Measurements from ENCODE around the gene FAM20C.
"Not testable (repeated sequence)": the region's sequence is repeated elsewhere in the genome, so short reads cannot be mapped to it uniquely, and the experiment has no call there.

Gene FAM20C

GRCh38 chr7:199483-200249 is 7.3 kb downstream of the FAM20C start:
- Mint-ChIP-seq H3K36me3 (ENCODE audit: low read depth) (no peaks in the 10 kb centered on the region), H3K4me1 (ENCODE audit: low read depth) (no peaks in the 10 kb centered on the region), H3K27ac (no peak overlapping the region), H3K9me3 (no peaks in the 10 kb centered on the region), H3K27me3 (ENCODE audit: low read depth) (peaks cover 8% of the 10 kb centered on the region), H3K4me3 (no peak overlapping the region)

GRCh38 chr7:200290-200689 is 7.9 kb downstream of the FAM20C start:
- Mint-ChIP-seq H3K9me3 (no peaks in the 10 kb centered on the region), H3K36me3 (ENCODE audit: low read depth) (no peaks in the 10 kb centered on the region), H3K27ac (no peak overlapping the region), H3K4me3 (no peak overlapping the region), H3K4me1 (ENCODE audit: low read depth) (no peaks in the 10 kb centered on the region), H3K27me3 (ENCODE audit: low read depth) (peaks cover 4% of the 10 kb centered on the region)

- H3K4me3 Mint-ChIP-seq = no peak overlapping the region
- H3K27ac Mint-ChIP-seq = no peak overlapping the region
- H3K4me1 Mint-ChIP-seq (ENCODE audit: low read depth) = no peaks in the 10 kb centered on the region
- H3K9me3 Mint-ChIP-seq = no peaks in the 10 kb centered on the region
- H3K36me3 Mint-ChIP-seq (ENCODE audit: low read depth) = no peaks in the 10 kb centered on the region
- H3K27me3 Mint-ChIP-seq (ENCODE audit: low read depth) = peaks cover 4% of the 10 kb centered on the region
Observed at GRCh38 chr7:200704-201103, 8.3 kb downstream of the FAM20C start.

- Mint-ChIP-seq H3K9me3 (no peaks in the 10 kb centered on the region), H3K36me3 (ENCODE audit: low read depth) (no peaks in the 10 kb centered on the region)
Observed at GRCh38 chr7:204326-204725, 12.0 kb downstream of the FAM20C start.

GRCh38 chr7:205115-206010 is 13.0 kb downstream of the FAM20C start:
- Mint-ChIP-seq H3K36me3 (ENCODE audit: low read depth) (no peaks in the 10 kb centered on the region), H3K27ac (no peak overlapping the region), H3K9me3 (no peaks in the 10 kb centered on the region), H3K4me1 (ENCODE audit: low read depth) (no peaks in the 10 kb centered on the region), H3K27me3 (ENCODE audit: low read depth) (no peaks in the 10 kb centered on the region), H3K4me3 (no peak overlapping the region)

More at GRCh38 chr7:204326-204725, 12.0 kb downstream of the FAM20C start:
- Mint-ChIP-seq H3K4me1 (ENCODE audit: low read depth) (no peaks in the 10 kb centered on the region), H3K27ac (no peak overlapping the region), H3K27me3 (ENCODE audit: low read depth) (no peaks in the 10 kb centered on the region), H3K4me3 (no peak overlapping the region)

- not testable (repeated sequence) for H3K36me3 Mint-ChIP-seq (ENCODE audit: low read depth); H3K27me3 Mint-ChIP-seq (ENCODE audit: low read depth); H3K4me3 Mint-ChIP-seq; H3K27ac Mint-ChIP-seq; H3K4me1 Mint-ChIP-seq (ENCODE audit: low read depth); H3K9me3 Mint-ChIP-seq
Observed at GRCh38 chr7:206351-206750, 14.0 kb downstream of the FAM20C start.

GRCh38 chr7:207418-208129 is 15.2 kb downstream of the FAM20C start:
- no peaks in the 10 kb centered on the region for H3K9me3 Mint-ChIP-seq
- H3K36me3 Mint-ChIP-seq (ENCODE audit: low read depth) = no peaks in the 10 kb centered on the region

GRCh38 chr7:208130-208673 is 15.8 kb downstream of the FAM20C start:
- no peak overlapping the region for H3K27ac Mint-ChIP-seq
- H3K27me3 Mint-ChIP-seq (ENCODE audit: low read depth) = no peaks in the 10 kb centered on the region
- H3K9me3 Mint-ChIP-seq = no peaks in the 10 kb centered on the region
- no peaks in the 10 kb centered on the region for H3K36me3 Mint-ChIP-seq (ENCODE audit: low read depth)
- H3K4me3 Mint-ChIP-seq = no peak overlapping the region
- no peaks in the 10 kb centered on the region for H3K4me1 Mint-ChIP-seq (ENCODE audit: low read depth)

More at GRCh38 chr7:207418-208129, 15.2 kb downstream of the FAM20C start:
- no peaks in the 10 kb centered on the region for H3K27me3 Mint-ChIP-seq (ENCODE audit: low read depth)
- no peak overlapping the region for H3K4me3 Mint-ChIP-seq
- H3K27ac Mint-ChIP-seq = no peak overlapping the region
- H3K4me1 Mint-ChIP-seq (ENCODE audit: low read depth) = no peaks in the 10 kb centered on the region

- no peak overlapping the region for H3K27ac Mint-ChIP-seq
- no peaks in the 10 kb centered on the region for H3K4me1 Mint-ChIP-seq (ENCODE audit: low read depth)
- no peaks in the 10 kb centered on the region for H3K36me3 Mint-ChIP-seq (ENCODE audit: low read depth)
- no peaks in the 10 kb centered on the region for H3K9me3 Mint-ChIP-seq
- H3K27me3 Mint-ChIP-seq (ENCODE audit: low read depth) = no peaks in the 10 kb centered on the region
- no peak overlapping the region for H3K4me3 Mint-ChIP-seq
Observed at GRCh38 chr7:208816-209215, 16.4 kb downstream of the FAM20C start.

- Mint-ChIP-seq H3K4me1 (ENCODE audit: low read depth) (no peaks in the 10 kb centered on the region), H3K9me3 (no peaks in the 10 kb centered on the region), H3K4me3 (no peak overlapping the region), H3K27ac (no peak overlapping the region), H3K27me3 (ENCODE audit: low read depth) (no peaks in the 10 kb centered on the region), H3K36me3 (ENCODE audit: low read depth) (no peaks in the 10 kb centered on the region)
Observed at GRCh38 chr7:209416-209815, 17.0 kb downstream of the FAM20C start.

GRCh38 chr7:209906-210305 is 17.5 kb downstream of the FAM20C start:
- Mint-ChIP-seq H3K4me1 (ENCODE audit: low read depth) (no peaks in the 10 kb centered on the region), H3K27ac (no peak overlapping the region), H3K36me3 (ENCODE audit: low read depth) (no peaks in the 10 kb centered on the region), H3K27me3 (ENCODE audit: low read depth) (no peaks in the 10 kb centered on the region), H3K4me3 (no peak overlapping the region), H3K9me3 (no peaks in the 10 kb centered on the region)

- H3K4me1 Mint-ChIP-seq (ENCODE audit: low read depth) = no peaks in the 10 kb centered on the region
Observed at GRCh38 chr7:210401-210925, 18.1 kb downstream of the FAM20C start.

GRCh38 chr7:211033-211714 is 18.8 kb downstream of the FAM20C start:
- H3K4me3 Mint-ChIP-seq = no peak overlapping the region
- H3K4me1 Mint-ChIP-seq (ENCODE audit: low read depth) = no peaks in the 10 kb centered on the region
- H3K27me3 Mint-ChIP-seq (ENCODE audit: low read depth) = no peaks in the 10 kb centered on the region
- H3K27ac Mint-ChIP-seq = no peak overlapping the region
- no peaks in the 10 kb centered on the region for H3K9me3 Mint-ChIP-seq
- no peaks in the 10 kb centered on the region for H3K36me3 Mint-ChIP-seq (ENCODE audit: low read depth)

More at GRCh38 chr7:210401-210925, 18.1 kb downstream of the FAM20C start:
- Mint-ChIP-seq H3K9me3 (no peaks in the 10 kb centered on the region), H3K36me3 (ENCODE audit: low read depth) (no peaks in the 10 kb centered on the region), H3K27ac (no peak overlapping the region), H3K27me3 (ENCODE audit: low read depth) (no peaks in the 10 kb centered on the region), H3K4me3 (no peak overlapping the region)

- H3K9me3 Mint-ChIP-seq = no peaks in the 10 kb centered on the region
- no peaks in the 10 kb centered on the region for H3K4me1 Mint-ChIP-seq (ENCODE audit: low read depth)
- no peak overlapping the region for H3K27ac Mint-ChIP-seq
- H3K4me3 Mint-ChIP-seq = no peak overlapping the region
- H3K27me3 Mint-ChIP-seq (ENCODE audit: low read depth) = no peaks in the 10 kb centered on the region
- no peaks in the 10 kb centered on the region for H3K36me3 Mint-ChIP-seq (ENCODE audit: low read depth)
Observed at GRCh38 chr7:211715-212058, 19.3 kb downstream of the FAM20C start.

Measured in T-helper 1 cell treated with Interleukin-12 subunit alpha and Interleukin-12 subunit beta and Interleukin-4 antibody, amounts not matched to agents 30 μg/mL and 1 μg/mL, for 36 hours (primary cell).